Caki2 (cell line): ENCODE data around the gene GAL. TPM values are rescaled to one million over a fixed set of nuclear protein-coding genes. Genes with fewer than 3 reads are reported as not detected.
A peak's percentile ranks its signal among the peaks of the same experiment; 100 is the strongest.

Experiments
- DNase-seq: peaks from one replicate; pipeline ENCODE4 v3.0.0-alpha.2; 2015; ENCODE audit warnings: low read depth
- in situ Hi-C: cut with HindIII; loops from 2 replicates; pipeline ENCODE4 v1.10.0; 2016; ENCODE audit warnings: low sequenced_read_pairs, low pct_unique_long_range_greater_than_20kb, mixed read lengths
- total RNA-seq: library from RNA; depleted of rRNA; stranded (reverse); fragments of >200 nt; shearing (Covaris generic); gene quantifications from 2 replicates; pipeline ENCODE4 v1.2.3, GENCODE V29; 2014; ENCODE audit warnings: low replicate concordance

Gene GAL
- total RNA-seq, 1 experiment from 2014 or later, result not detected

- DNase-seq, result no peak
- in situ Hi-C loops, result no loop called here
These were observed 13.9 kb upstream of the GAL start for GRCh38 chr11:68670208-68670992.

GRCh38 chr11:68673306-68673945, 10.9 kb upstream of the GAL start:
- in situ Hi-C loops, result no loop called here
- no peak for DNase-seq

- in situ Hi-C loops, result no loop called here
- DNase-seq, result no peak
These were observed 10.4 kb upstream of the GAL start for GRCh38 chr11:68673991-68674390.

GRCh38 chr11:68674461-68674860, 9.9 kb upstream of the GAL start:
- no peak for DNase-seq
- in situ Hi-C loops, result no loop called here

GRCh38 chr11:68677432-68677831, 6.9 kb upstream of the GAL start:
- peak; percentile 86 for DNase-seq
- in situ Hi-C loops, result no loop called here

- peak; percentile 1 for DNase-seq
- in situ Hi-C loops, result no loop called here
These were observed 6.3 kb upstream of the GAL start for GRCh38 chr11:68678031-68678441.

GRCh38 chr11:68680541-68681231, 3.7 kb upstream of the GAL start:
- no peak for DNase-seq
- in situ Hi-C loops, result no loop called here

GRCh38 chr11:68682531-68682961, 1.8 kb upstream of the GAL start:
- DNase-seq, result no peak
- in situ Hi-C loops, result no loop called here

- in situ Hi-C loops, result no loop called here
These were observed 1.2 kb upstream of the GAL start for GRCh38 chr11:68683121-68683520.

GRCh38 chr11:68683536-68684384, 584 bp upstream of the GAL start:
- no peak for DNase-seq
- in situ Hi-C loops, result no loop called here

More at GRCh38 chr11:68683121-68683520, 1.2 kb upstream of the GAL start:
- DNase-seq, result no peak

- in situ Hi-C loops, result no loop called here
- DNase-seq, result no peak
These were observed 1.5 kb downstream of the GAL start for GRCh38 chr11:68685656-68686380.

- in situ Hi-C loops, result no loop called here
- no peak for DNase-seq
These were observed 2.1 kb downstream of the GAL start for GRCh38 chr11:68686486-68686885.

- no peak for DNase-seq
- in situ Hi-C loops, result no loop called here
These were observed 3.0 kb downstream of the GAL start for GRCh38 chr11:68687311-68687710.

GRCh38 chr11:68687986-68688385, 3.6 kb downstream of the GAL start:
- in situ Hi-C loops, result no loop called here

GRCh38 chr11:68688881-68689280, 4.5 kb downstream of the GAL start:
- no peak for DNase-seq
- in situ Hi-C loops, result no loop called here

More at GRCh38 chr11:68687986-68688385, 3.6 kb downstream of the GAL start:
- no peak for DNase-seq

GRCh38 chr11:68689737-68690625, 5.6 kb downstream of the GAL start:
- no peak for DNase-seq
- in situ Hi-C loops, result loop anchor here (10.0 kb wide), 1 partner anchor 45 kb away; no protein-coding TSS in a partner anchor
